Measurements from ENCODE around the gene FFAR3. TPM values are rescaled to one million over a fixed set of nuclear protein-coding genes. Genes with fewer than 3 reads are reported as not detected.

FFAR3 gene, protein sequence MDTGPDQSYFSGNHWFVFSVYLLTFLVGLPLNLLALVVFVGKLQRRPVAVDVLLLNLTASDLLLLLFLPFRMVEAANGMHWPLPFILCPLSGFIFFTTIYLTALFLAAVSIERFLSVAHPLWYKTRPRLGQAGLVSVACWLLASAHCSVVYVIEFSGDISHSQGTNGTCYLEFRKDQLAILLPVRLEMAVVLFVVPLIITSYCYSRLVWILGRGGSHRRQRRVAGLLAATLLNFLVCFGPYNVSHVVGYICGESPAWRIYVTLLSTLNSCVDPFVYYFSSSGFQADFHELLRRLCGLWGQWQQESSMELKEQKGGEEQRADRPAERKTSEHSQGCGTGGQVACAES
- total RNA-seq = not detected
- long read RNA-seq = 0 reads

DNA sequence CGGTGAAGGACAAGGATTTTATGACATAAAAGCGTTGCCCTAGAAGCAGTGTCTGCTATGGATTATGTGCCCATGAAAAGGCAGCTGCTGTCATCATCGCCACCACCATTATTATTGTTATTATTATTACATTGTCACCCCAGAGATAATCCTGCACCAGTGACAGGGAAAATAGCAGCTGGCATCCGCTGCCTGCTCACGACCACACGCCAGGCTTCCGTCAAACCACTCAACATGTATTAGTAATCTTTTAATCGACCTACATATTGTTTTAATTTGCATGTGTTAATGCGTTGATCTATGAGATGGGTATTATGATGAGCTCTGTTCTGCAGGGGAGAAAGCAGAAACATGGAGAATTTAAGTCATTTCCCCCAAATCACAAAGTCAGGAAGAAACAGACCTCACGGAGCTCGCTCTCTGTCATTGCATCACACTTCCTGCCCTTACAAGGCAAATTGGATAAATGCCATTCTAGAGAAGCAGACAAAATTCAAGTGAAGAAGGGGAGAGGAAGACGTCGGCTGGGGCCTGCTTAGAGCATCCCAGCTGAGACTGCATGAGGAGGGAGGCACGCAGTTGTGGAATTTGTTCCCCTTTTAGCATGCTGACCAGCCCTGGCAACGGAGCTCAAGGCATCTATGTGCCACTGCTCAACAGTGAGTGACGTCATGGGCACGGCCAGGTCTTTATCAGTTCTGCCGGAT lies at the start of gene FFAR3:
Gene FFAR3, plus strand, starts transcription at position 594 of the 707 bp plus-strand sequence. CDS start 431 bp downstream, outside the sequence.
- intact Hi-C loops (cut with DNase I, micrococcal nuclease) = loop anchor here in 1 of 2 donors (10.0 kb wide), 1 partner anchor 137 kb away; the partner anchor contains the start of gene KRTDAP
- ATAC-seq = no peak
- peak in 1 of 2 donors; percentile 41 for DNase-seq

DNA sequence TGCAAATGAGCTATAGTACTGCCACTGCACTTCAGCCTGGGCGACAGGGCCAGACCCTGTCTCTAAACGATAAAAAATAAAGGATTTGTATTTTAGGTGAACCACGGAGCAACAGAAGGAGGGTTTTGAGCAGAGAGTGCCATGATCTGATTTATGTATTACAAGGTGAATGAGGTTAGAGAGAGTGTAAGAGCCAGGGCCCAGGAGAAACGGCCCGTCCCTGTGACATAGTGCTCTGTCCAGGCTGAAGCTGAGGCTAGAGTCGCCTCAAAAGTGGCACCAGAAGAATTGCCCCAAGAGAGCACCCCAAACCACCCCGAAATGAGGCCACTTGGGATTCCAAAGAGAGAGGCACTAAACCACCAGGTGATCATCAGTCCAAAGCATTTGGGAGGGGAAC lies 49.4 kb upstream of the FFAR3 start:
- ATAC-seq (no peak), DNase-seq (no peak)
- intact Hi-C loops (cut with DNase I, micrococcal nuclease) = no loop called here

DNA sequence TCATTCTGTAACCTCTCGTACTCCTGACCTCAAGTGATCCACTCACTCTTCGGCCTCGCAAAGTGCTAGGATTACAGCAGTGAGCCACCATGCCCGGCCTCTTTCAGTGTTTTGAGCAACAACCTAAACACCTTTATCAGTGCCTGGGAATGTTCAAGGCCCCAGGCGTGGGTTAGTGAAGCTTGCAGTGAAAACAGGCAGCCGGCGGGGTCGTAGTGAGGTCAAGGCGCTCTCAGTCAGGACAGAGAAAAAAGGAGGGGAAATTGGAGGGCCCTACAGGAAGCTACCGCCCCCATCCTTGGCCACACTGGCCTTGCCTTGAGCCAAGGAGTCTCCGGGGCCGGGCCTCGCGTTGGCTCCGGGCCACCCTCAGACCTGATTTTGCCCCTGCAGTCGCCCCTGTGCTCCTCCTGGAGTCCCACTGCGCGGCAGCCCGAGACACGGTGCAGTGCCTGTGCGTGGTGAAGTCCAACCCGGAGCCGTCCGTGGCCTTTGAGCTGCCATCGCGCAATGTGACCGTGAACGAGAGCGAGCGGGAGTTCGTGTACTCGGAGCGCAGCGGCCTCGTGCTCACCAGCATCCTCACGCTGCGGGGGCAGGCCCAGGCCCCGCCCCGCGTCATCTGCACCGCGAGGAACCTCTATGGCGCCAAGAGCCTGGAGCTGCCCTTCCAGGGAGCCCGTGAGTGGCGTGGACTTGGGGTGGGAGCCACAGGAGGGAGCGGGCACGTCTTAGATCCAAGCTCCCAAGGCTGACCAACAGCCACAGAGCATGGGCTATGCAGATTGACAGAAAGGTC lies 48.6 kb upstream of the FFAR3 start:
- intact Hi-C loops (cut with DNase I, micrococcal nuclease) = no loop called here
- ATAC-seq (no peak), DNase-seq (no peak)

DNA sequence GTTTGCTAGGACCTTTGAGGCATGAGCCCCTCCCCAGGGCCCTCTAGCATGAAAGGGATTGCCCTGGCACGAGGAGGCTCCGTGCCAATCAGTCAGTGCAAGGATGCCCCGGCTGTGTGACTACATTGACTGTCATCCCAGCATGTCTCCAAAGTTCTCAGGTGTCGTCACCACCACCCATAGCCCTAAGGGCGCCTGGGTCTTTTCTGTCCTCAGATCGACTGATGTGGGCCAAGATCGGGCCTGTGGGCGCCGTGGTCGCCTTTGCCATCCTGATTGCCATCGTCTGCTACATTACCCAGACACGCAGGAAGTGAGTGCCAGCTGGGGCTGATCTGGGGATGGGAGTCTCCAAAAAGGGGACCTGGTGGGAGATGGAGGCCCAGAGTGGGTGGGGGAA lies 47.9 kb upstream of the FFAR3 start:
- no peak for ATAC-seq
- no peak for DNase-seq
- intact Hi-C loops (cut with DNase I, micrococcal nuclease) = no loop called here

DNA sequence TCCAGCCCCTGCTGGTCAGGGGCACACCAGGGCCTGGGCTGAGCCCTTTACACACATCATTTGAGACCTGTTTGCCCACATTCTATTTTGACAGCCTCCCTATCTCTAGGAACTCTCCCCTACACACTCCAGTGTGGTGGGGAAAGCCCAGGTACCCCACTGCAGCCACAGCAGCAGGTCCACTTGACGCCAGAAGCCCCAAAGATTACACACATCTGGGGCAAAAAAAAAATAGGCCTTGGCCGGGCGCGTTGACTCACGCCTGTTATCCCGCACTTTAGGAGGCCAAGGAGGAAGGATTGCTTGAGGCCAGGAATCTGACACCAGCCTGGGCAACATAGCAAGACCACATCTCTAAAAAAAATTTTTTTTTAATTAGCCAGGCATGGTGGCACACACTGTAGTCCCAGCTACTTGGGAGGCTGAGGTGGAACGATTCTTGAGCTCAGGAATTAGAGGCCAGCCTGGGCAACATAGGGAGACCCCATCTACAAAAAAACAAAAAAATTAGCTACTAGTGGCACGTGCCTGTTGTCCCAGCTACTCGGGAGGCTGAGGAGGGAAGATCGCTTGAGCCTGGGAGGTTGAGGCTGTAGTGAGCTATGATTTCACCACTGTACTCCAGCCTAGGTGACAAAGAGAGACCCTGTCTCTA lies 47.3 kb upstream of the FFAR3 start:
- intact Hi-C loops (cut with DNase I, micrococcal nuclease) = no loop called here
- DNase-seq = no peak

DNA sequence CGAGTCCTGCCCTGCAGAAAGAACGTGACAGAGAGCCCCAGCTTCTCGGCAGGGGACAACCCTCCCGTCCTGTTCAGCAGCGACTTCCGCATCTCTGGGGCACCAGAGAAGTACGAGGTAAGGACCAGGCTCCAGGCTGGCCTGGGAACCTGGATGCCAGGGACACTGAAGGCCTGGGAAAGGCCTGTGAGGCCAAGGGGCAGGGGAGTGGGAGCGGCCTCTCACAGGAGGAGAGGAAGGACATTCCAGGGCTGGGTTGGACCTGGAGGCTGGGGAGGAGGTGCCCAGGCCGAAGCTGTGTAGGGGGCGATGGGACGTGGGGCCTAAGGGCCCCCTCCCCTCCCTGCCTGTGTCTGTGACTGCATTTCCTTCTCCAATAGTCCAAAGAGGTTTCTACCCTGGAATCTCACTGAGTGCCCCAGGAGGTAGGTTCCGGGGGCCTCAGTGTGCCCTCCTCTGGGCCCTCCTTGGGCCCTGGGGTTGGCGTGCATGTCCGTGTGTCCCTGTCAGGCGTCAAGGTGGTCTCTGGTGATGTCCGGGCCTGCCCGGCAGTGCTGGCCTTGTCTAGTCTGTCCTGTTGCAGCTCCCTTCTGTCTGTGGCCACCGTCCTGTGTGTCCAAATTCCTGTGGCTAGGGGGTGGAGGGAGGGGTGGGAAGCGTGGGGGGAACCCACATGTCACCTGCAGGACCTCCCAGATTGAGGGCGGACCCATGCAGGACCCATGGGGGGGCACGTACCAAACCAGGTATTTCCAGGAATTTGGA lies 46.2 kb upstream of the FFAR3 start:
- ATAC-seq (no peak), DNase-seq (no peak)
- intact Hi-C loops (cut with DNase I, micrococcal nuclease) = no loop called here

More for the DNA sequence above, 47.3 kb upstream of the FFAR3 start:
- no peak for ATAC-seq

DNA sequence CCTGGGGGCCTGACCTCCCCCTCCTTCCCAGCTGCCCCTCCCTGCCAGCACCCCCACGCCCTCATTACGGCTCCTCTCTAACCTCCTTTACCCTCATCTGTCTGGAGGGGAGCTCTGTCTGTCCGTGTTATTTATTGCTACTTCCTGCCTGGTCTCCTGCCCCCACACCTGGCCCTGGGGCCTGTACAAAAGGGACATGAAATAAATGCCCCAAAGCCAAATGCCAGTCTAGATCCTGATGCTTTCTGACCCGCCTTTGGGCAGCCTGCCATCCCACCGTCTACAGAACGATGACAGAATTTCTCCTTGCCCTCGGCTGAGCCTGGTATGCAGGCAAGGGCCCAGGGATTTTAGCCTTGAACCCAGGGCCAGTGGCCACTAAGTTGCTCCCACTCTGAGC lies 44.7 kb upstream of the FFAR3 start:
- intact Hi-C loops (cut with DNase I, micrococcal nuclease) = no loop called here
- DNase-seq = no peak
- ATAC-seq = no peak

DNA sequence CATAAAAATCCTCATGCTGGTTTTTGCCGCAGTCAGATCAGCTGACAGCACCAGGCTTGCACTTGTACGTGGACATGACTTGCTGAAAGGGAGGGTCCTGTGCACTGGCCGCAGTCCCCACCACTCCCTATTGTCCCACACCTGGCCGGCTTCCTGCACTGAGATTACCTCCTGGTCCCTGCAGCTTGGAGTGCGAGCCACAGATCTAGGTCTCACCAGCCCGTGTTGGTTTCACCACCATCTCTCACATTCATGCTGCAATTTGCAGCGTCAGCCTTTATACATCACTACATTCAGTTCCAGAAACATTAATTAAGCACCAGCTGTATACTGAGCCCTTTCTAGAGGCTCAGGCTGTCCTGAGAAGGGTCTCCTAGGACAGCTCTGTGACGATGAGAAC lies 44.2 kb upstream of the FFAR3 start:
- intact Hi-C loops (cut with DNase I, micrococcal nuclease) = no loop called here
- ATAC-seq (no peak), DNase-seq (no peak)

DNA sequence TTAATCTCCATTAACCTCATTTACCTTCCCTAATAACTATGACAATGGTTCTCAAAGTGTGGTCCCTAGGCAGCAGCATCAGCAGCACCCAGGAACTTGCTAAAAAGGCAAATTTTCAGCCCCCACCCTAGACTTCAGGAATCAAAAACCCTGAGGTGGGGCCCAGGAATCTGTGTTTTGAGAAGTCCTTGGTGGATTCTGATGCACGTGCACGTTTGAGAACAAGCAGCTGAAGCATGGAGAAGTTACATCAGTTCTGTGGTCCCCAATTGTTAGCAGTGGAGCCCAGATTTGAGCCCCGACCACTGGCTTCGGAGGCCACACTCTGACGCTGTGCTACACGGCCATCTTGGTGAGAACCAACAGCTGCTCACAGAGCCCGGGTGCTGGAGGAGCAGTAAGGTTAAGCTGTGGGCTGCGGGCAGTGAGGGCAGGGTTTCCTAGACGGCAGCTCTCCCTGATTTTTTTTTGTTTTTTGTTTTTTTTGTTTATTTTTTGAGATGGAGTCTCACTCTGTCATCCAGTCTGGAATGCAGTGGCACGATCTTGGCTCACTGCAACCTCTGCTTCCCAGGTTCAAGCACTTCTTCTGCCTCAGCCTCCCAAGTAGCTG lies 43.3 kb upstream of the FFAR3 start:
- DNase-seq = no peak
- no peak for ATAC-seq
- intact Hi-C loops (cut with DNase I, micrococcal nuclease) = no loop called here

DNA sequence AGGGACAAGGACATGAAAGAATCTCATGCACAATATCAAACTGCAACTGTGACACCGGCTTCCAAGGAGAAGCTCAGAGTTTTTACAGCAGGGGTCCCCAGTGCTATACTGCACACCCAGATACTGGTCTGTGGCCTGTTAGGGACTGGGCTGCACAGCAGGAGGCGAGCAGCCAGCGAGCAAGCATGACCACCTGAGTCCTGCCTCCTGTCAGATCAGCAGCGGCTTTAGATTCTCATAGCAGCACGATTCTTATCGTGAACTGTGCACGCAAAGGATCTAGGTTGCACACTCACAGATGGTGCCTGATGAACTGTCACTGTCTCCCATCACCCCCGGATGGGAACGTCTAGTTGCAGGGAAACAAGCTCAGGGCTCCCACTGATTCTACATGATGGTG lies 42.4 kb upstream of the FFAR3 start:
- no peak for DNase-seq
- intact Hi-C loops (cut with DNase I, micrococcal nuclease) = no loop called here
- no peak for ATAC-seq

DNA sequence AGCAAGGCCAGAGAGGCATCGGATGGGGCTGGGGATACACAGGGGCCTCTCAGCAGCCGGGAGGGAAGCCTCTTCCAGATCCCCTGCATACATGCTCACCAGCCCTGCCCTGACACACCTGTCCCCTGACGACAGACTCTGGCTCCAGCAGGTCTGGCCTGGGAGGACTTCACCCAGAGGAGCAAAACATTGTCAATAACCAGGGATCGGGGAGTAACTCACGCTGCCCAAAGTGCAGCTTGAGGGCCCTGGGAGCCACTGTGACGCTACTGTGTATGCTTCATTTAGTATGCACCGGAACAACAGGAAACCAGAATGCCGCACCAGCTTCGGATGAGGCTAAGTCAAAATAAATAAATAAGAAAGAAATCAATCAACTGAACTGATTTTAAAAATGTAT lies 41.7 kb upstream of the FFAR3 start:
- ATAC-seq = no peak
- intact Hi-C loops (cut with DNase I, micrococcal nuclease) = no loop called here
- DNase-seq = no peak

DNA sequence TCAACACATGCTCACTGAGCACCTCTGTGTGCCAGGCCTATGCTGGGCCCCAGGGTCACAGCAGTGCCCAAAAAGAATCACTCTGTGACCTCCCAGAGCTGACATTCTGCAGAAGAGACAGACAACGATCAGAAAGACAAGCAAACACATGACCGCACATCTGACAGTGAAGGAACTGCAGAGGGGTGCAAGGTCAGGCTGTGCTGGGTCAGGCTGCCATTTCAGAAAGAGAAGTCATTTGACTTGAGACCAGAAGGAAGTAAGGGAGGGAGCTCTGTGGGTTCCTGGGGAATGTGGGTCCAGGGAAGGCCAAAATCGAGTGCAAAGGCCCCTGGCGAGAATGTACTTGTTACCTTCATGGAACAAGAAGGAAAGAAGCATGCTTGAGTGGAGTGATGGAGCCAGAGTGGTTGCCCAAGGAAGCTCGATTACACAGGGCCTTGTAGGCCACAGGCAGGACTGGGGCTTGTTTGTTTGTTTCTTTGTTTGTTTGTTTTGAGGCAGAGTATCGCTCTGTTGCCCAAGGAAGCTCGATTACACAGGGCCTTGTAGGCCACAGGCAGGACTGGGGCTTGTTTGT lies 40.7 kb upstream of the FFAR3 start:
- ATAC-seq = no peak
- DNase-seq = no peak
- intact Hi-C loops (cut with DNase I, micrococcal nuclease) = no loop called here

DNA sequence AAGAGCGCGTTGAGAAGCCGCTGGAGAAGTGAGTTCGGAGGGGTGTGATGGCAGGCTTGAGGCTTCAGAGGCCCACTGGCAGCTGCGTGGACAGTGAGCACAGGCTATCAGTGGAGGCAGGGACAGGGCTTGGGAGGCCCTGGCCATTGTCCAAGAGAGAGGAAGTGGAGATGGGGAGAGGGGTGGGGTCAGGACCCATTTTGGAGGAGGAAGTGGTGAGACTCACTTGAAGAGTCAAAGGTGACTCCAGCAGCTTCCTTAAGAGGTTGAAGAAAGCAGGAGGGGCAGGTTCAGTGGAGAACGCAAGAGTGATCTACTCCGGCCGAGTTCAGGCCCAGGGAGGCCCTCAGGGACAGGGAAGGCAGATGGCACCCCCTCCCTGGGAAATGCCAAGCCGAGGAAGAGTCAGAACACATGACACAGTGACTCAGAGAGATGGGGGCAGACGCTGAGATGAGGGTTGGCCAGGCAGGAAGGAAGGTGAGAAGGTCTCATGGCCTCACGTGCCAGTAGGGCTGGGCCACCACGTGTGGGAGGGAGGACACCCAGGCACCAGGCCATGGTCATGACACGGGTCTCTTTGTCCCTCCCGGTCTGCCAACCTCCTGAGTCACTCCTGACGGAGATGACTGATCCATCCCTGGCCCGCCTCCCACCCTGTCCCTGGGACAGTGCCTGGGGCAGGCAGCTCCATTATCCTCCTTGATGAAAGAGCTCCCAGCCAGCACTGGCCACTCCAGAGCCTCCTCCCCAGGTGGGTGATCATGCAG lies 39.4 kb upstream of the FFAR3 start:
- intact Hi-C loops (cut with DNase I, micrococcal nuclease) = no loop called here
- ATAC-seq (no peak), DNase-seq (peak in 1 of 2 donors; percentile 36)

DNA sequence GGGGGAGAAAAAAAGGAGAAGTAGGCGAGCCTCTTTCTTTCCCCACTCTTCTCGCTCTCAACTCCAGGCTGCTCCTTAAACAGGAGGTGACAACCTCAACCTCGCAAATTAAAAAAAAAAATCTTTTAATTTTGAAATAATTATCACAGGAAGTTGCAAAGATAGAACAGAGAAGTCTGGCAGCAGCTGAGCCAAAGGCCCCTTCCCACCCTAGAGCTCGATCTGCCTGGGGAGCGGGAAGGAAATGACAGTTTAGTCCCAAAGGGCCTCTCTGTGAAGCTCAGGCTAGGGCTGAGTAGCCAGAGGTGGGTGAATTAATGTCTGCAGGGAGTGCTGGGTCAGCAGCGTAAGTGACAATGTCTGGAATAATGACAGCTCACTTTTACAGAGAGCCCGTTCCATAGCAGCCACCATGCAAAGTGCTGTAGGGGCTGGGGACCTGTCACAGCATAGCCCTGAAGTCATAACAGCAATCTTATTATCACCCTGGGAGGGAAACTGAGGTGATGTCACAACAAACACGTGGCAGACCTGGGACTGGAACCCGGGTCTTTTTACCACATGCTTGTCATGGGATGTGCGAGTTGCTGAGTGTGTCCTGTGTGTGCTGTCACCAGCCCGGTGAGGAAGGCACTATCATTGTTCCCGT lies 38.1 kb upstream of the FFAR3 start:
- DNase-seq (no peak), ATAC-seq (no peak)
- intact Hi-C loops (cut with DNase I, micrococcal nuclease) = no loop called here

DNA sequence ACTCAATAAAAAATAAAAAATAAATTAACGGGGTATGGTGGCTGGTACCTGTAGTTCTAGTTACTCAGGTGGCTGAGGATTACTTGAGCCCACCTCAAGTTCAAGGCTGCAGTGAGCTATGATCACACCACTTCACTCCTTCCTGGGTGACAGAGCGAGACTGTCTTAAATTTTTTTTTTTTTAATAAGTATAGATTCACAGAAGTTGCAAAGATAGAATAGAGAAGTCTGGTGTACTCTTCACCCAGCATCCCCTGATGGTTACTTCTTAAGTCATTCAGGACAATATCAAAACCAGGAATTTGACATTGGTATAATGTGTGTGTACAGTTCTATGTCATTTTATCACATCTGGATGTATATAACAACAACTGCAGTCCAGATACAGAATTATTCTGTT lies 37.0 kb upstream of the FFAR3 start:
- ATAC-seq (no peak), DNase-seq (no peak)
- intact Hi-C loops (cut with DNase I, micrococcal nuclease) = no loop called here

DNA sequence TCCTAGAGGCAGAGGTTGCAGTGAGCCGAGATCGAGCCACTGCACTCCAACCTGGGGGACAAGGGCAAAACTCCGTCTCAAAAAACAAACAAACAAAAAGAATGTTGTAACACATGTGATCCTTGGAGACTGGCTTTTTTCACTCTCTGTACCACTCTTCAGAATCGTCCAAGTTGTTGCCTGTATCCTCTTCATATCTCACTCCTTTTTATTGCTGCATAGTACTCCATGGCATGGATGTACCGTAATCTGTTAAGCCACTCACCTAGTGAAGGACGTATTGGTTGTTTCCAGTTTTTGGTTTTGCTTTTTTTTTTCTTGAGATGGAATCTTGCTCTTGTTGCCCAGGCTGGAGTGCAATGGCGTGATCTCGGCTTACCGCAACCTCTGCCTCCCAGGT lies 36.2 kb upstream of the FFAR3 start:
- intact Hi-C loops (cut with DNase I, micrococcal nuclease) = no loop called here
- ATAC-seq (no peak), DNase-seq (no peak)

DNA sequence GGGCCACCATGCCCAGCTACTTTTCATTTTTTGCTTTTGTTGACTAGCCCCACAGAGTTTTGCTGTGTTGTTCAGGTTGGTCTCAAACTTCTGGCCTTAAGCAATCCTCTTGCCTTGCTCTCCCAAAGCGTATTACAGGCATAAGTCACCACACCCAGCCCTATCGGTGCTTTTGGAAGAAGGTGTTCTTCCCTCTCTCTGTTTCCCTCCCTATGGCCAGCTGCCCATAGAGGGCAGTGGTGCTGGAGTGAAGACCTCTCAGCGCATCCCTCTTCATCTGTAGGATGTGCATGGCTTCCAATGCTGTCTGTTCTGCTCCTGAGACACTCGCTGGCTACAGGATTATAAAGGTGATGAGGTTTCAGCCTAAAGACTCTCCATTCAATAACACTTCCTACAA lies 30.6 kb upstream of the FFAR3 start:
- ATAC-seq (no peak), DNase-seq (no peak)
- intact Hi-C loops (cut with DNase I, micrococcal nuclease) = no loop called here

All from left colon (tissue), 2 donors.